ENCODE data around the gene TRABD2B.
A peak's percentile ranks its signal among the peaks of the same experiment; 100 is the strongest.

The TRABD2B gene

DNA sequence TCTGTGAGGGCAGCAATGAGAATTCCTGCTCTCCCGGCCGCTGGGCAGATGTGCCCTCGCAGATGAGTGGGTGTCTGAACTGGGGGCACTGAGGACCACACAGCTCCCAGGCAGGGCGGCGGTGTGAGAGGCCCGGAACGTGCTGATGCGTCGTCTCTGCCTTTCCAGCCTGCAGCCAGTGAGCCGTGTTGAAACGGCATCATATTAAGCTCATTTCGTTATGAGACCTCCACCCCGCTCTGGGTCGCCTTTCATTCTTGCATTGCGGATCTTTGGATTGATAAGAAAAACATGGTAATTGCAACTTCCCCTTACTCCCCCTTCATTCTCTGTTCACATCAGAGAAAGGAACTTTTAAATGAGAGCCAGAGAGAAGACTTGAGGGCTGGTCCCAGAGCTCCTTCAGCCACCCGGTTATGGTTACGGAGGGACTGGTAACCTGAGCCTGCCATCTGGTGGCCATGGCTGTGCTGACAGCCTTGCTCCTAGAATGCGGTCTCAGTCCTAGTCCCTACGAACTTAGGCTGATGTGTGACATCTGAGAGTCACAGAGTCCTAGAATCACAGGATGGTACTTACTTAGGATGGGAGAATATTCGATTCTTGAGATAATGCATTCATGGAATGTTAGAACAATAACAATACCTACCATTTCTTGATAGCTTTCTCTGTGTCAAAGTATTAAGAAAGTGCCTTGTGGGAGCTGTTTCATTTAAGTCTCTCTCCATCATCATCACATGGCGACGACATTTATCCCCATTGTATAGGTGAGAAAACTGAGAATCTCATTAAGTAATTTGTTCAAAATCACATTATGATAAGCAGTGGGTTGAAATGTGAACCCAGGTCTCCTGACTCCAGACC, 271.0 kb downstream of the TRABD2B start:
- peak in 1 of 2 experiments; percentile 29 for DNase-seq (ENCODE audit: low read depth in 2 of 2)

DNA sequence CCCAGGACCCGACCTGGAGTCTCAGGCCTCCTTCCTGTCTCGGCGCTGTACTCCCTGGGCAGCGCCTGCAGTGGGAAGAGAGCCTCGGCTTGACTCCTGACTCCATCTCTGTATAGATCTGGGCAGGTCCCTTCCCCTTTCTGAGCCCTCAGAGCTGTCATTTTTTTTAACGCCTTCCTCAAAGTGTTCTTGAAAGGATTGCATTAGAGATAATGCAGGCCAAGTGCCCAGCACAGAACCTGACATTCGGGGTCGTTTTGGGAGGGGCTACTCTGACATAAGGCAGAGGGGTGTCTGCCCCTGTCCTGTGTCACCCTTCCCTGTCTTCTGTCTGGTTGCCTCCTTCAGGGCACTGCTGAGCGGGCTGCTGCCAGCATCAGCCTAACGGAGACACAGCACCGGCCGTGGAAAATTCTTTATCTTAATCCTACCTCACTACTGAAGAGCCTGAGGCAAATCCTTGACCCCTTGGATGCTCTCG, 271.6 kb downstream of the TRABD2B start:
- no peak for DNase-seq (ENCODE audit: low read depth in 2 of 2)

- DNase-seq (ENCODE audit: low read depth in 2 of 2): no peak
Measured at GRCh38 chr1:47725000-47725473, 272.1 kb downstream of the TRABD2B start.

DNA sequence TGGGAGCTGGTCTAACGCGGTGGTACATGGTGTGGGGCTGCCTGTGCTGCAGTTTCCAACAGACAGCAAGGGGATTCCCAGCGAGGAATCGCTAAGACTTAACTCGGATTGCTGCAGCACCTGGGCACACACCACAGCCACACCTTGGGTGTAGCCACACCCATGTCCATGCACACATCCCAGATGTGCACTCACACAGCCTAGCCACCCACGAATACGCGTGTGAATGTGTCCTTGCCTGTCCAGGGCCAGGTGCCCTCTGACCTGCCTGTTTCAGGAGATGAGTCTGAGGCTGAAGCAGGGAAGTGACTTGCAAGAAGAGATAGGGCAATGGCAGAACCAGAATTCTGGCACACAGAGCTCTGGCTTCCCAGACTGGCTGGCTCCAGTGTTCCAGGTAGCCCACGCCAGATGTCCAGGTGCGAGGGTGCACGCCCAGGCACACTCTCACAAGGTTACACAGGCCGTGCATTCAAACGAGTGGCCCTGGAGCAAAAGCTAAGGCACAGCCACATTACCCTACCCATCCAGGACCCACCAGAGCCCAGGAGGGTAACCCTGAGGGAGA, 272.7 kb downstream of the TRABD2B start:
- DNase-seq (ENCODE audit: low read depth in 2 of 2): no peak

DNA sequence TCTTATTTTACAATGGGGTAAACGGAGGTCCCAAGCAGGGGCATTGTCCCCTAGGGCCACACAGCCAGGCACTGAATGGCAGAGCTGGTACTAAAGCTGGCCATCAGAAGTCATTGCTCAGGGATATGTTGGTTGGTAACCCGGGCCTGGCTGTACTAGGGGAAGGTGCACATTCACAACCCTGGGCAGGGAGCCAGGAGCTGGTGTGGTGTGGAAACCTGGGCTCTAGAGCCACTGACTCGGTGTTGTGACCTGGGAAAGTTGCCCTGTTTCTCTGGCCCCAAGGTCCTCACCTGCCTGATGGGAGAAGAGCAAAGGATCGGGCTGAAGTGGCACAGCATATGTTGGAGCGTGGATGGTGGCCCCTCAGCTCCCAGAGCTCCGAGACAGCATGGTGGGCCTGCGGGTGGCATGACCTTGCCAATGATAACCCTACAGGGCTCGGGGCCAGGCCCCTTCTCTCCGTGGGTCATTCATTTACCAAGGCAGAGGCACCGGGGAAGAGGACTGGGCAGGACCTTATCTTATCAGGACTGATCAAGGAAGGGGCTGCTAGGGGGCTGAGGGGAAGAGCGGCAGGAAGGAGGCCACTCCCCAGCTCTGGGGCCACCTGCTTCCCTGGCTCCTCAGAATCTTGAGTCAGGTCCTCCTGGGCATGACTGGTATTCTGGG, 274.1 kb downstream of the TRABD2B start:
- DNase-seq (ENCODE audit: low read depth in 2 of 2): no peak

GRCh38 chr1:47722101-47722500, 275.1 kb downstream of the TRABD2B start:
- DNase-seq (ENCODE audit: low read depth in 2 of 2): no peak

DNA sequence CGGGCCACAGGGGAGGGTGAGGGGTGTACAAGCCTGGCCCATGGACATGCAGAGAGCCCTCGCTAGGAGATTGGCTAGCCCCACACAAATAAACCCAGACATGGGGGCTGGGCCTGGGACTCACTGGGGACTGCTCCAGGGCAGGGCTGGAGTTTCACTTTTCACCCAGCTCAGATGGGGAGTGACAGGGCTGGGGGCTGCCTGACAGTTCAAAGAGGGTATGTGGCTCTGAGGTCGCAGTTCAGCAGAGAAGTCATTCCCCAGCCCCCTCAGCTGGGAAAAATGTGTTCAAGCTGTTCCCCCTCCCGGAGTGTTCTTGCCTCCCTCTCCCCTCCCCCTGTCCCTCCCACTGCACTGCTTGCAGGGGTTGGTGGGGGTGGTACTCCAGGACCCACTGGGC, 277.1 kb downstream of the TRABD2B start:
- no peak for DNase-seq (ENCODE audit: low read depth in 2 of 2)

DNA sequence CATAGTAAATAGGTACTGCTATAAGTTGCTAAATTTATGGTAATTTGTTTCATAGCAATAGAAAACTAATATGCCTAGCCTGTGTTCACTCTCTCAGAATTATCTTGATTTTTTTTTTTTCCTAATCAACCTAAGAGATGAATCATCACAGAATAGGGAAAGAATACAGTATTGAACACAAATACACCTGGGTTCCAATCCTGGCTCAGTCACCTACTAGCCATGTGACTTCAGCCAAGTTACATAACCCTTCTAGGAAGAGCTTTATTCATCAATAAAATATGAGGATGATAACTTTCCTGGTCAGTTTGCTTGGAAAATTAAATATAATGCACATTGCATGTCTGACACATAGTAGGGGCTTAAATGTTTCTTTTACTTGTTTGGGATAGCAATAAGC, 279.8 kb downstream of the TRABD2B start:
- DNase-seq (ENCODE audit: low read depth in 2 of 2): no peak

DNA sequence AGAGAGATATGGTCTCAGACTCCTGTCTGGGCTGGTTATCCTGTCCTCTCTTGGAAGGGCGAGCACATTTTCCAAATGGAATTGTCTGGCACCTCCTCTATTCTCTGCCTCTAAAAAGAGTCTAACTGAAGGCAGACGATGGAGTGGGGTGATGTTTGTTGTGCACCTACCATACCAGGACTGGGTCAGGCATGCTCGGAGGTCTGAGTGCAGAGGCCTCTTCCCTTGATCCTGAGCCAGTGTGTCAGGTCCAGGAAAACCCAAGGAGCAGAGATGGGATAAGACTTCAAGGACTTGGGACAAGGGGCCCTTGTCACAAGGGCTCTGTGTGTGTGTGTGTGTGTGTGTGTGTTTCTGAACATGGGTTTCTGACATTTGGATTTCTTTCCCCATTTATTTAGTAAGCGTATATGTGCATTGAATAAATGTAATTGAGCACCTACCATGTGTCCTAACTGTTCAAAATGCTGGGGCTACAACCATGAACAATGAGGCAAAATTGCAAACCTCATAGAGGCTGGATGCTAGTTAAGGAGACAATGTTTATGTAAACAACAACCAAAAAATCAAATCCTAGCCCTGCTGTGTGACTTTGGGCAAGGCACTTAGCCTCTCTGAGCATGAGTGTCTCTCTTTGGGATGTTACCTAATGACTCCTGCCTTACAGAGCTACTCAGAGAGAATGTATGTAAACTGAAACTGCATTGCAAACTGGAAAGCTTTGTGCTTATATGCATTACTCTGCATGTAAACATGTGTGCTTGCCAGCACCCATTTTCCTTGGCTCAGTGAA, 283.0 kb downstream of the TRABD2B start:
- DNase-seq (ENCODE audit: low read depth in 2 of 2): no peak

GRCh38 chr1:47713333-47713953, 283.7 kb downstream of the TRABD2B start:
- DNase-seq (ENCODE audit: low read depth in 2 of 2): no peak

DNA sequence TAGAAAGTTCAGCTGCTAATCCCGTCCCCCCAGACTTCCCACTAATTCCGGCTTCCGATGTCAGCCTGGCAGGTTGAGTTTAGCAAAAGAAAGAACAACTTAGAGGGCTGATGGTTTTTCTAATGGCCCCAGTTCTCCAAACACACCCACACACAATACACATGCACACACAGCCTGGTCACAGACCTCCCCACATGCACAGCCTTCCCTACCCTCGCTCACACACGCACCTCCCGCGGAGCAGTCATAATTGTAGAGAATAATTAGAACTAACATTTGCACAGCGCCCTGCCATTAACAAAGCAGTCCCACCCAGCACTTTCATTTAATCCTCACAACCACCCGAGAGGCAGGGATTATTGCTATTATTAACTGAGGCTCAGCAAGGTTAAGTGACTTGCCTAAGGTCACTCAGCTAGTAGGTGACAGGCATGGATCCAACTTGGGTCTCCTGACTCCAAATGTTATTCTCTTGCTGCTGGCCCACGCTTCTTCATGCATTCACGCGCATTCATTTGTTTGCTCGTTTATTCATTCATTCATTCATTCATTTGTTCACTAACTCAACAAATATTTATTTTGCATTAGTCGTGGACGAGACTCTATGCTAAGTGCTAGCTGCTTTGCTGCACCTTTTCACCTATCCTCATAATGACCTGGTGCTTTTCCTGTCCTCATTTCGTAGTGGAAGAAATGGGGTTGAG, 284.4 kb downstream of the TRABD2B start:
- no peak for DNase-seq (ENCODE audit: low read depth in 2 of 2)

DNA sequence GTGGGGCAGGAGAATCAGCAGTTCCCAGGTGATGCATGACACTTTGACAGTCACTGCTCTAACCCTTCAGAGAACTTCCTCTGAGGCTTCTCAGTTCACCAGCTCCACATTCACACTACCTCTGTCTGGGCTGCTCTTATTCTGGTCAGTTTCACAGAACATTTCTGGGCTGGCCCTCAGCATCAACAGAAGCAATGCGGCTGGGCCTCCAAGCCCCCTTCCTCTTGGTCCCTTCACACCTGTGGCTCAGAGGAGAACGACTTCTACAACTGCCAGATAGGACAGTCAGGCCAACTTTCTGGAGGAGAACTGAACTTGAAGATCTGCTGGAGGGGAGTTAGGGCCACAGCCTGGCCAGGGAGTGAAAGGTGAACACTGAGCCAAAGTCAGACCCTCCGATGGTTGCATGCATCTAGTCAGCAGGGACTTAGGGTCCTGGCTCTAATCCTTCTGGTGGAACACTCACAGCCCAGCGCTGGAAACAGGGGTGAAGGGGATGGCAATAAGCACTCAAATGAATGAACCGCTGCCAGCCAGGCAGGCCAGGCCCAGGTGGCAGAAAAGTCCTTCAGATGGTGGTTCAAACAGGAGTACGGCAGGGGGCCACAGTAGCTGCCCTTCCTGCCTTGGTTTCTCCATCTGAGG, 285.2 kb downstream of the TRABD2B start:
- no peak for DNase-seq (ENCODE audit: low read depth in 2 of 2)

DNA sequence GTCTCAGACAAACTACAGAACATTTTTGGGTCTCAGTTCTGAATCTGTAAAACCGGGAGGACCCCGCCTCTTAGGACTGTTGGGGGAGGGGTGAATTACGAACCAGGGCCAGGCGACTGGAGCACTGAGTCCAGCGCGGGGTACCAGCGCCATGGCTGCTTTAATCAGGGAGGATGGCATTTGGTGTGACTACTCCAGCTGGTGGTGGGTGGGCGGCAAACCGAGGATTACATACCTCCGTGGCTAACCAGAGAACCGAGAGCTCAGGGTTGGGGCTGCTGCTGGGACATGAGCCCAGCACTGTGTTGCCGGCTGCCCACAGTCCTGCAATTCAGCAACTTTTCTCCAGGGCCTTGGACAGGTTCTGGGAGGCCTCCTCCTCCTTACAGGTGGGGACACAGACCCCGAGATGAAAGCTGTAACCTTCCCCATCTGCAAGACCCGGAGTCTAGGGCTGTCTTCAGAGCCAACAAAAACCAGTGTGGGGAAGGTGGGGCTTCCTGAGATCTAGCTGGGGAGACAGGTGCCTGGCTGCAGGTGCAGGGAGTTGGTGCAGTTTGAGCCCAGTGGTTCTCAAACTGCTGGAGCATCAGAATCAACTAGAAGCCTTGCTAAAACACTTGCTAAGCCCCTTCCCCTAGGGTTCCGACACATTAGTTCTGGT, 285.9 kb downstream of the TRABD2B start:
- DNase-seq (ENCODE audit: low read depth in 2 of 2): no peak
